Type B pancreatic cell (in vitro differentiated cells): Measurements from ENCODE around the gene TPM2. TPM values are rescaled to one million over a fixed set of nuclear protein-coding genes. Genes with fewer than 3 reads are reported as not detected.

Experiments used
- DNase-seq: peaks from one replicate; pipeline ENCODE4 v3.0.0; 2021; ENCODE audit warnings: mixed read lengths; ENCODE audit not compliant: unreplicated experiment; ENCODE audit errors: extremely low spot score
- H3K27ac Mint-ChIP-seq: 2 replicates; pipeline ENCODE4 v1.8.0; 2021; ENCODE audit warnings: mild to moderate bottlenecking, mixed read lengths
- H3K27me3 Mint-ChIP-seq: 2 replicates; pipeline ENCODE4 v1.8.0; 2021; ENCODE audit warnings: mixed read lengths
- H3K36me3 Mint-ChIP-seq: 2 replicates; pipeline ENCODE4 v1.8.0; 2021; ENCODE audit warnings: mixed read lengths
- H3K4me1 Mint-ChIP-seq: one replicate; pipeline ENCODE4 v1.8.0; 2021; ENCODE audit warnings: mixed read lengths; ENCODE audit not compliant: unreplicated experiment
- H3K4me3 Mint-ChIP-seq: 2 replicates; pipeline ENCODE4 v1.8.0; 2021; ENCODE audit warnings: mild to moderate bottlenecking, mixed read lengths
- H3K9me3 Mint-ChIP-seq: 2 replicates; pipeline ENCODE4 v1.8.0; 2021; ENCODE audit warnings: mixed read lengths
- total RNA-seq: library from RNA; stranded (reverse); gene quantifications from 2 replicates; pipeline ENCODE4 v1.2.1, GENCODE V29; 2021; ENCODE audit warnings: low replicate concordance
- TF ChIP-seq, protein P1 (sequence below): fragments of 200-600 bp; sonication (generic); conservative IDR thresholded peaks from 2 replicates; pipeline ENCODE4 v1.5.0; 2021; ENCODE audit warnings: antibody characterized with exemption, mild to moderate bottlenecking

The TPM2 gene
- total RNA-seq, 1 donor from 2014 or later = 241 TPM

DNA sequence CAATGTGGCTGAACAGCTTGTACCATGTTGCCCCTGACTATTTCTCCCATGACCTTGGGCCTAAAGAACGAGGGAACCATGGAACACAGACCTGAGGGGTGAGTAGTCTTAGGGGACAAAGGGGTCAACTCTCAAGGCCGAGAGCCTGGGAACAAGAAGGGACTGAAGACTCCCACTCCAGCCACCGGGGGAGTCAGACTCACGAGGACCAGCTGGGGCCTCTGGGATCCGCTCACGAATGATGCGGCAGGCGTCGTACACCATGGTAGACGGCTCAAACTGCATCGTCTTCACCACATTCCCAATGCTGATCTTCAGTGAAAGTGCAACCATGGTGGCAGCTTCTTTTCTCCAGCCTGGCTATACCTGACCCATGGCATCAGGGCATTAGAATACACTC is 35.6 kb upstream of the TPM2 start:
- Mint-ChIP-seq H3K36me3 (peaks cover 26% of the 10 kb centered on the region), H3K4me3 (no peak overlapping the region), H3K27me3 (no peaks in the 10 kb centered on the region), H3K4me1 (no peaks in the 10 kb centered on the region), H3K9me3 (no peaks in the 10 kb centered on the region), H3K27ac (no peak overlapping the region)
- DNase-seq = no peak
- TF ChIP-seq, protein P1, sequence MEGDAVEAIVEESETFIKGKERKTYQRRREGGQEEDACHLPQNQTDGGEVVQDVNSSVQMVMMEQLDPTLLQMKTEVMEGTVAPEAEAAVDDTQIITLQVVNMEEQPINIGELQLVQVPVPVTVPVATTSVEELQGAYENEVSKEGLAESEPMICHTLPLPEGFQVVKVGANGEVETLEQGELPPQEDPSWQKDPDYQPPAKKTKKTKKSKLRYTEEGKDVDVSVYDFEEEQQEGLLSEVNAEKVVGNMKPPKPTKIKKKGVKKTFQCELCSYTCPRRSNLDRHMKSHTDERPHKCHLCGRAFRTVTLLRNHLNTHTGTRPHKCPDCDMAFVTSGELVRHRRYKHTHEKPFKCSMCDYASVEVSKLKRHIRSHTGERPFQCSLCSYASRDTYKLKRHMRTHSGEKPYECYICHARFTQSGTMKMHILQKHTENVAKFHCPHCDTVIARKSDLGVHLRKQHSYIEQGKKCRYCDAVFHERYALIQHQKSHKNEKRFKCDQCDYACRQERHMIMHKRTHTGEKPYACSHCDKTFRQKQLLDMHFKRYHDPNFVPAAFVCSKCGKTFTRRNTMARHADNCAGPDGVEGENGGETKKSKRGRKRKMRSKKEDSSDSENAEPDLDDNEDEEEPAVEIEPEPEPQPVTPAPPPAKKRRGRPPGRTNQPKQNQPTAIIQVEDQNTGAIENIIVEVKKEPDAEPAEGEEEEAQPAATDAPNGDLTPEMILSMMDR = no peak

DNA sequence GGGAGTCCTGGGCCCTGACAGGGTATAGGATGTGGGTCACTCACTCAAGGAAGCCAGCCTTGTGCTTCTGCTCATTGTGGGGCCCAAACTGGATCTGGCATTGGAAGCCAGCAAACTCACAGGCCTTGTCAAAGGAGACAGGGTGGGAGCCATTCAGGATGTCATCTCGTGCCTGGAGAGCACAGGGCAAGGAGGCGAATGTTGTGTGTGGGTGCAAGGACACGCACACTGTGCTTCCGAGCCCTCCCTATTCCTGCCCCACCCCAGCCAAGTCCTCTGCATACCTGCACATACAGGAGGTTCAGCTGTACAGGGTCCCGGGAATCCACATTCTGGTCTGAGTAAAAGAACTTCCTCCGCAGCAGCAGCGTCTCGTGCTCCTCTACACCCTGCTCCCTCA is 34.2 kb upstream of the TPM2 start:
- Mint-ChIP-seq H3K9me3 (no peaks in the 10 kb centered on the region), H3K27ac (no peak overlapping the region), H3K4me3 (no peak overlapping the region), H3K27me3 (no peaks in the 10 kb centered on the region), H3K36me3 (peaks cover 30% of the 10 kb centered on the region), H3K4me1 (no peaks in the 10 kb centered on the region)
- TF ChIP-seq, protein P1 = no peak
- no peak for DNase-seq

DNA sequence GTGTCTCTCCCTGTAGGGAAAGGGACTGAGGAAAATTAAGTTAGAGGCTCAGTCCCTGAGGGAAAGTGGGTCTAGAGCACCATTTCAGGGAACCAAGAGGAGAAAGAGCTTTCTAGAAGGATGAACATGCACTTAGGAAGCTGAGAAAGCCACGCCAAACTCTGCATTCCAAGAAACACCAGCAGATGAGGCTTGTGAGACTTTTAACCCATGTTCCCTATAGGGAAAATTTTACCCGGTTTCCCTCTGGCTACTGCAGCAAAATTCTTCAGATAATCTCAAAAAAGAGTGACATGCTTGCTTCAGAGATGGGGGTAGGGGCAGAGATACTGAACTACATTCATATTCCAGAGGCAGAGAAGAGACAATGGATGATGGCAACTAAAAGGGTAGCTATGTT is 33.7 kb upstream of the TPM2 start:
- DNase-seq = no peak
- H3K4me3 Mint-ChIP-seq = no peak overlapping the region
- no peaks in the 10 kb centered on the region for H3K4me1 Mint-ChIP-seq
- no peak overlapping the region for H3K27ac Mint-ChIP-seq
- H3K36me3 Mint-ChIP-seq = peaks cover 30% of the 10 kb centered on the region
- no peaks in the 10 kb centered on the region for H3K27me3 Mint-ChIP-seq
- H3K9me3 Mint-ChIP-seq = no peaks in the 10 kb centered on the region
- TF ChIP-seq, protein P1 = no peak

DNA sequence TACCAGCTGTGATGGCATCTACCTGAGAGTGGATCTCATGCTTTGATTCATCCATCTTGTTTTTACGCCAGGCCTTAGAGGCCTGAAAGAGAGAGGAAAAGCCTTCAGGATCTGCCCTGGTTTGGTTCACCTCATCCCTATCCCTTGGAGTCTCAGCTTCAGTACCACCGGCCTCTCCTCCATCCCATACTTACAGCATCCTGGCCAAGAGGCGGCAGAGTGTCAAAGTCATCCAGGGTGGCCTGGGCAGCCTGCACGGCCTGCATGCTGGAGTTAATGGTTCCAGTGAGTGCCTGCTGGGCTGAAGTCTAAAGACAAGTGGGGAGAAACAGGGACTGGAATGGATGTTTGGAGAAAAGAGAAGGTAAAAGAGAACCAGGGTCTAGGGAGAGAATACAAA is 29.8 kb upstream of the TPM2 start:
- no peak overlapping the region for H3K4me3 Mint-ChIP-seq
- no peak overlapping the region for H3K27ac Mint-ChIP-seq
- TF ChIP-seq, protein P1 = no peak

DNA sequence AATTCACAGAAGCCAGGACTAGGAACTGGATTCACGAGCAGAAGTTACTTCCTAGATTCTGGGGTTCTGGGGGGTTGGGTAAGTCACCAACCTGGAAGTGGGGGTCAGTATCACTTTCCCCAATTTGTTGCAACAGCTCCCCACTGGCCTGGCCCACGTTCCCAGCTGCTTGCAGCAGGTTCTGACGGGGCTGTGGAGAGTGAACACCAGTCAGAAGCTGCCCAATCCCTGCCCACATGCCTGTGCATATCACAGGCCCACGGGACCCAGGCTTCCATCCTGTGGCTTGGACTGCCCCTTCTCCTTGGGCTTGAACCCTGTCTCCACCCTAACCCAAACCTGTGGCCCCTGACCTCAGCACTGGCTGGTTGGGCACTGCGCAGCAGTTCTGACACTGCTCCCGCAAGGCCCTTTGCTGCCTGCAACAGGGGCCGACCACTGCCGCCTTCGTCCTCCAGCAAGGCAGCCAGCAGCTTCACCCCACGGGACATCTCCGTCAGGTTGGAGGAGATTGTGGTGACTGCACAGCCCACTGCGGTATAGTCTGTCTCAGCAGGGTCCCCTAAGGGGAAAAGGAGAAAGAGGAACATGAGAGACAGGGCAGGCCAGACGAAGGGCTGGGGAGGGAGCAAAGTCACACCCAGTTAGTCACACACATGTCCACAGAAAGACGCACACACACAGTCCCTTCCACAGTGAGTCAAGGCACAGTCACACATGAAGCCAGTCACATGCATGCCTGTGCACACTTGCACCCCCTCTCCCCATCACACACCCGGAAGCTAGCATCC is 29.2 kb upstream of the TPM2 start:
- Mint-ChIP-seq H3K4me3 (no peak overlapping the region), H3K4me1 (no peaks in the 10 kb centered on the region), H3K9me3 (no peaks in the 10 kb centered on the region), H3K27ac (no peak overlapping the region), H3K36me3 (peaks cover 49% of the 10 kb centered on the region), H3K27me3 (no peaks in the 10 kb centered on the region)
- TF ChIP-seq, protein P1 = no peak
- DNase-seq = no peak

More for the DNA sequence above, 29.8 kb upstream of the TPM2 start:
- no peaks in the 10 kb centered on the region for H3K4me1 Mint-ChIP-seq
- H3K9me3 Mint-ChIP-seq = no peaks in the 10 kb centered on the region
- peaks cover 48% of the 10 kb centered on the region for H3K36me3 Mint-ChIP-seq
- no peaks in the 10 kb centered on the region for H3K27me3 Mint-ChIP-seq
- no peak for DNase-seq
